HG03095 (cell line): ENCODE data around the gene ERC1.

Experiments
- ATAC-seq: cut with Tn5 transposase; IDR thresholded peaks from one replicate; pipeline ENCODE4 v1.9.1; 2021; ENCODE audit warnings: moderate library complexity; ENCODE audit not compliant: unreplicated experiment

The ERC1 gene

DNA sequence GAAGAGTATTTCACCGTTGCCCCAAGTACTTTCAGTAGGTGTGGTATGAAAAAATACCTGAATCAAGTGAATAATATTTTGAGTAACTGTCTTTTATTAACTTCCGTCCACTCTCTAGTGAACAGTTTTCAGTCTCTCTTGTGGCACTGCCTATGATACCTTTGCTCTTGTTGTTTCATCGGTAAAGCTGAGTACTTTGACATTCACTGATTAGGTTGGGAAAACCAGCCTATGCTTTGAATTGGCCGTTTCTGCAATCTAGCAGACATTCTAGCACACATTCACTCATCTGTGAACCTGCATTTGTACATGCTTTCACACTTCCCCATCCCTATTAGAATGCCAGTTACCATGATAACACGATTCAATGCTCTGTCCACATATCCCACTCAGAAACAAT lies 386.1 kb downstream of the ERC1 start:
- no peak for ATAC-seq

DNA sequence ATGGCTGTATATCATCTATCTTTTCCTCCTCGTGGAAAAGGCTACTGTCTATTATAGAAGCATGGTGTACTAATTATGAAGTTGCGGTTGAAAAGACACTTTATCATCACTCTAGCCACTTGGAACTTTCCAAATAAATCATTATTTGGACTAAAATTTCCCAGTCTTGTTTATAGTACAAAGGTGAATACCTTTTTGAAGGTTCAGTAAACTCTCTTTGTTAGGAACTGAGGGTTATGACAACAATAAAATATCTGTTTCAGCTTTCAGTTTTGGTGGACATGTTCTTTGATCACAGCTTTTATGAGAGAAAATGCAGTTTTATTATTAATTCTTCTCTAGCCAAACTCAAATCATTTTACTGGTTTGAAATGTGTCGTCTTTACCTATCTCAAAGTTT lies 386.7 kb downstream of the ERC1 start:
- ATAC-seq: no peak

DNA sequence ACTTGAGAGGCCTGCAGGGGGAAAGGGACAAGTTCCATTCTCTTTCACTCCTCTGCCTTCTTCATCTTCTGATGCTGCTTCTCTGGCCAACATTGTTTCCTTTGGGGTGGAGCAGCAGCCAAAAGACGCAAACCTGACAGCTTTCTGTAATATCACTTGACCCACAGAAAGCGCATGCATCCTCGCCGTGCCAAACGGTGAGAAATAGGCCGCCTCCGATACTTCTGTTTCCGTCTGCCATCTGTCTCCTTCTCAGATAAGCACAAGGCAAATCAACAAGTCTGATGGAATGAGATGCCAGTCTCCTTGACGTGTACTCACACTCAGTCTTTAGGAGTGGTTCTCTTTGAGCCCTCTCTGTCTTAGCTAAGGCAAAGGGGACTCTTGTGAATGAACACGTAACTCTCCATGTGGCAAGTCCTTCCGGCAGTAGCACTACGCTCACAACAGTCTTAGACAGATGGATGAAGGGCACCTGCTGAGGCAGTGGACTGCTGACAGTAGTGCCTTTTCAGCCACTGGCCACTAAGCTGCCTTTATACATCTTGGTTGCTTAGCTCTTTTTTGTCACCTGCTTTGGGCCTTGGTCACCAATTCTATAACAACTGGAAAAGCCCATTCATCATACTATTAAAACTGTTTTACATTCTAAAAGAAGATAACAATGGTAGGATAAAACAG lies 389.3 kb downstream of the ERC1 start:
- ATAC-seq: no peak

DNA sequence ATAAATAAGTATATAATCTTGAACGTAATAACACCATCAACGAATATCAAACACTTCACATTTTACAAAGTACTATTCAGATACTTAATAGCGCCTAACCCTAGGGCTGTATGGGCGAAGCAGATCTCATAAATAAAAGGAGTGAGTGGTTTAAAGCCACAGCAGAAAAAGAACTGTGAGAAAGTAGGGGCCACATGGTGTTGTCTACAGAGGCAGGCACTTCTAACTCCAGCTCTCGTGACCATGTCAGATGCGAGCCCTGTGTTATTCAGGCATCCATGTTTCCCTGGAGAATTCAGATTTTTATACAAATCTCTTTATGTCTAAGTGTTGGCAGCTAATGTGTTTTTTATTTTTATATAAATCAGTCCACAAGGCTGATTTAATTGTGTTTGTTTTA lies 391.1 kb downstream of the ERC1 start:
- ATAC-seq: no peak

DNA sequence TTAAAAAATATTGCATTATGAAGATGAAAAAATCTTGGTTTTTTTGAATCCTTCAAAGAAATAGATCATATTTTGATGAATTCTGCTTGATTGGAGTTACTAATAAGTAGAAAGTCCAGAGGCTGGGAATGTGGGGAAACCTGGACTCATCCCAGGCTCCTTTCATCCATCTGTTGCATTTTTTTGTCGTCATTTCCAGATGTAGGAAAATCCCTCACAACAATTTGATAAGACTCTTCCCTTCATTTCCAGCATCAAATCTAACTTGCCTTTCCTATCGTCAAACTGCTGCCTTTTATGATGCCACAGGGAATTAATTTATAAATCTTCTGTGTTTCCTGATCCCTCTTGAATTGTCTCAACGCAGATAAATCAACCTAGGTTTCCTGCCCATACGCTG lies 391.8 kb downstream of the ERC1 start:
- ATAC-seq: no peak

DNA sequence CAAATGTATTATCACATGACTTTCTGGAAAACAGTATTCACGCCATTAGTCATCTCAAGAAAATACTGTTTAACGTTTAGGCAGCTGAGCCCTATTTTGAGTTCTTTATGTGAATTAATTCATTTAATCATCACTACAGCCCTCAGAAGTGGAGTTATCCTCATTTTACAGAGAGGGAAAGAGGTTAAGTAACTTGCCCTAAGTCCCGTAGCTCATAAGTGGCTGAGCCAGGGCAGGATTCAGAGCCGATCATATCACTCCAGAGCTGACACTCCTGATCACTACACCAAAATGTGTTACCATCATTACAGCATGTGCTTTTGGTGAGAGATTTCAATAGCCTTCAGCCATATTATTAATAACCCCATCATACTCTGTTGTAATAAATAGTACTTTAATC lies 392.7 kb downstream of the ERC1 start:
- ATAC-seq: no peak

DNA sequence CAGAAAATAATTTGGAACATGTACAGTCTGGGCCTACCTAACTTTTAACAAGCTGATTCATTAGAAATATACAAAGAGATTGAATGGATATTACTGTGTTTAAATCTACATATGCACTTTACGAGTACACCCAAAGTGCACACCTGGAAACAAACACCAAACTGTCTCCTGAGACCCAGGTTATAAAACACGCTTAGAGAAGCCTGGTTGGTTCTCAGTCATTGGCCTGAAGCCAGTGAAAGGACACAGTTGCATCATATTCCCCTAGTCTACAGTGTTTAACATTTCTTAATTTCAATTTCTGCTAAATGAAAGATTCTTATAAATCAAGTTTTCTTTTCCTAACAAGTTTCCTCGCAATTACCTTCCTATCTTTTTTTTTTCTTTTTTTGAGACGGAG lies 393.9 kb downstream of the ERC1 start:
- ATAC-seq: no peak

DNA sequence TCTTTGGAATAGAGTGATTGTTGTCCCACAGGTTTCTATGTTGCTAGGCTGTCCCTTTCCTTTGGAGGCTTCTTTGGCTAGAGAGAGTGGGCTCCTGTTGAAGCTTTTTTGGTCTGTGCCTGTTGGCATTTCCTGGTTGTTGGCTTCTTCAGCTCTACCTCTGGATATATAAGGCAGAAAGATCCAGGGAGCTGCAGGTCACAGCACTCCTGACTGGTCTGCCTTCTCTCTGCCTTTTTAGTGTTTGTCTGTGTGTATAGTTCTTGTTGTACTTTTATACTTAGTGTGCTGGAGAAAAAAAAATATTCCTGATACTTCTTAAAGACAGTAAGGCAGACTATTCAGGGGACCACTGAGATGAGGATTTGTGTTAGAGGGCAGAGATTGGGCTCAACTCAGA lies 400.7 kb downstream of the ERC1 start:
- no peak for ATAC-seq

DNA sequence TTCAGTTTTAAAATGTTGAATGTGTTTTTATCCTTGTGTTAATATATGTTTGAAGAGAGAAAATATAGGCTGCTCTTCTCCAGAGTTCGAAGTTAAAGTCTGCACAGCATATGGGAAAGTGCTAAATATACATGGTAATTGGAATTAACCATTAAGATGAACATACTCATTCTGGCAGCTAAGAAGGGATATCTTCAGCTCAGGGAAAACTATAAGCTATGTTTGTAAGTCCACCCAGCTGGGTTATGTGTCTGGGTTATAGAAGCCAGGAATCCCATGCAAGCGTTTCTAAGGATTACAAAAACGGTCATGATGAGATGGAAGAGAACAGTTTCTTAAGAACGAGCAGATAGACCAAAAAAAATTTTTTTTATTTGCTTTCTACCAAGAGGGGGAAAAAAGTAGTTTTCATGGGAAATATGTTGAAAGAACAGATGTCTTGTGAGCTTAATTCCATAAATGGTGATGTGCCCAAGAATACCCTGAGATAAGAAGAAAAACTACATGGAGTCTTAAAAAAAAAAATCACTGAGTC lies 404.5 kb downstream of the ERC1 start:
- no peak for ATAC-seq

DNA sequence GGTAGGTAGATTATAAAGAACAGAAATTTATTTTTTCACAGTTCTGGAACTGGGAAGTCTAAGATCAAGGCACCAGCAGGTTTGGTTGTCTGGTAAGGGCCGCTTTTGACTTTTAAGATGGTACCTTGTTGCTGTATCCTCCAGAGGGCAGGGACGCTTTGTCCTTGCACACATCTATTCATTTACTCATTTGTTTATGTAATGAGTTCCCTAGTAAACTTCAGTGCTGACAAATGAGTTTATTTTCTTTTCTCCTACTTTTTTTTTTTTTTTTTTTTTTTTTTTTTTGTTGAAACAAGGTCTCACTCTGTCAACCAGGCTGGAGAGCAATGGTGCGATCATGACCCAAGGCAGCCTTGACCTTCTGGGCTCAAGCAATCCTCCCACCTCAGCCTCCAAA lies 407.6 kb downstream of the ERC1 start:
- ATAC-seq: no peak

DNA sequence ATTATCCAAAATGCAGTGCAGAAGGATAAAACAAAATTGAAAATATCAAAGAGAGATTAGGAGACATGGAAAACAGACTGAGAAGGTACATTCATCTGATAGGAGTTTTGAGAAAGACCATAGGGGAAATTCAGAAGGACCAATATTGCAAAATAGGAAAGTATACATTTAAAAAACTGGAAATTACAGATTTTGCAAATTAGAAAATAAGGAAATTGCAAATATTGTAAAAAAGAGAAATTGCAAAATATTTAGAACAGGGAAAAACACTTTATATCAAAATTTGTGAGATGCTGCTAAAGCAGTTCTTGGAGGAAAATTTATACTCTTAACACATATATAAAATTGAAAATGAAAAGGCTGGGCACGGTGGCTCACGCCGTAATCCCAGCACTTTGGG lies 410.9 kb downstream of the ERC1 start:
- ATAC-seq: no peak

DNA sequence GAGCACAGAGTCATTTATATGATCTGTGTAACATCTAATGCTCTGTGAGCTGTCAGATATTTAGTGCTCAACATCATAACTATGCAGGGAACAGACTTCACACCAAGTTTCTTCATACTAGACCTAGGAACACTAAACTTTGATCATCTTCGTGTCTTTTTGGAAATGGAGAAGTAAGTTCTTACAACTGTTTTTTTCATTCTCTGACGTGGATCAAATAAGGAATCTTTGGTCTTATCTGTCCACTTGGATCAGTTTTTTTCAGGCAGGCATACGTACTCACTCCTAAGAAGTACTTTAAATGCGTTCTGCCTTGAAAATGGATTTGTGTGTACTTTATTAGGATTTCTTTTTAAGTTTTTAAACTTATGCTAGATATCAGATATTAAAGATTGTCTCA lies 412.4 kb downstream of the ERC1 start:
- ATAC-seq: no peak

DNA sequence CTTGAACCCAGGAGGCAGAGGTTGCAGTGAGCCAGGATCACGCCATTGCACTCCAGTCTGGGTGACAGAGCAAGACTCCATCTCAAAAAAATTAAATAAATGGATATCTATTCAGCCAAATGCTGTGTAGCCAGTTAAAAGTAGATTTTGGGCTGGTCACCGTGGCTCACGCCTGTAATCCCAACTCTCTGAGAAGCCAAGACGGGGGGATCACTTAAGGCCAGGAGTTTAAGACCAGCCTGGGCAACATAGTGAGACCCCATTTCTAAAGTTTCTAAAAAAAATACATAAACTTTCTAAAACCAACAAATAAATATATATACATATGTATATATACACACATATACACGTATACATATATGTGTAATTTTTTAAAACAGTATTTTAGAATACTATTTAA lies 414.6 kb downstream of the ERC1 start:
- ATAC-seq: no peak

DNA sequence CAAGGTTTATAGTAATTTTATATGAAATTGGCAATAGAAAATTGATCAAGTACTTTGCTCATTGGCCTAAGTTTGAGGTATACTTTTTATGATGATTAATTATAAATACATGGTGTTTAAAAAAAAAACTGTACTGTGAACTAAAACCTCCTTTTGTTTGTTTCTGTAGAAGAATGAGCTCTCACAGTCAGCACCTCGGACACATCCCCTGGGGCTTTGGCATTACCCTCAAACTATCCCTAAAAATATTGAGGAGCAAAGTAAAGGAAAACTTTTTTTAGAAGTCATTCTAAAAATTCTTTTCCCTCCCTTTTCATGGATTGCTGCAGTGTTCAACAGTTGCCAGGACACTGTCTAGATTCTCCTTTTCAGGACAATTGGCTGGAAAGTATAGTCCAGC lies 419.8 kb downstream of the ERC1 start:
- no peak for ATAC-seq

DNA sequence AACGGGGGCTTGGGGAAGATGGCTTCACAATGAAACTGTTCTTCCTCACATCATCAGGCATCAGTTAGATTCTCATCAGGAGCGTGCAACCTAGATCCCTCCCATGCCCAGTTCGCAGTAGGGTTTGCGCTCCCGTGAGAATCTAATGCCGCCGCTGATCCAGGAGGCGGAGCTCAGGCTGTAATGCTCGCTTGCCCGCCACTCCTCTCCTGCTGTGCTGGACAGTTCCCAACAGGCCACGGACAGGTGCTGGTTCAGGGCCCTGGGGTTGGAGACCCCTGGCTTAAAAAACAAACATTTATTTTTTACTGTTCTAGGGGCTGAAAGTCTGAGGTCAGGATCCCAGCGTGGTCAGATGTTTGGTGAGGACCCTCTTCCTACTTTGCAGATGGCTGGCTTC lies 422.9 kb downstream of the ERC1 start:
- no peak for ATAC-seq

DNA sequence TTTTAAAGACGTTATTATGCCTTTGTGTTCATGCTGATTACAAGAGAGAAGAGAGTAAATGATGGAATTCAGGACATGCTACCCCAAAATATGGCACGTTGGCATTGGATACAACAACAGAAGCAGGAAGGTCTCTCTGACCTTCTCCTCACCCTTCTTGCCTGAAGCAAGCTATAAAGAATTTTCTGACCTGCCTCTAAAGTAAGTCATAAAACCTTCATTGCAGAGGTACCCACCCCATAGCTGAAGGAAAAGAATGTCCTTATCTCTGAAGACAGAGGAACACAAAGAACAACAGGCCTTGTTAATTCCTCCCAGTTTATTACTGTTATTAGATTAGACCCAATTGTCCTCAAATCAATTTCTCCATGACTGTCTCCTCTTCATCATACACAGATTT lies 427.1 kb downstream of the ERC1 start:
- ATAC-seq: no peak

DNA sequence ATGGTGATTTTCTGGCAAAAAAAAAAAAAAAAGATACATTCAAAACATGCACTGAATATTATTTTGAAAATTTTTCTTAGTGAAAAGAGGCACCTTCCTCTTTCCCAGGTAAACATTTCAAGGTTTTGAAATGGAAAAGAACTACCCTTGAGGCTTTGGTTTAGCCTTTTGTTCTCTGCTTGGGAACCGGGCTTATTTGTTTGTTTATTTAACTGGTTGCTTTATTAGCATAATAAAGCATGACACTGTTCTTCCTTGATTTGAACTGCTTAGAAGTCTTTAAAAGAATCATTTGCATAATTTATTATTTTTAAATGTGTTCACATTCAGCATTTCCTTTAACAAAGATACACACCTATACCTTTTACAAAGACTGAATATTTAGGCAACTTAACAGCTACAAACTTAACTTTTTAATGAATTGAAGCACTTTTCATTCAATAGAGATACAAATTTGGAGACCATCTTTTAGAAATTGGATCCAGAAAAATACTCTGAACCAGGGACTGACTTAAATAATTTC lies 428.9 kb downstream of the ERC1 start:
- ATAC-seq: no peak

DNA sequence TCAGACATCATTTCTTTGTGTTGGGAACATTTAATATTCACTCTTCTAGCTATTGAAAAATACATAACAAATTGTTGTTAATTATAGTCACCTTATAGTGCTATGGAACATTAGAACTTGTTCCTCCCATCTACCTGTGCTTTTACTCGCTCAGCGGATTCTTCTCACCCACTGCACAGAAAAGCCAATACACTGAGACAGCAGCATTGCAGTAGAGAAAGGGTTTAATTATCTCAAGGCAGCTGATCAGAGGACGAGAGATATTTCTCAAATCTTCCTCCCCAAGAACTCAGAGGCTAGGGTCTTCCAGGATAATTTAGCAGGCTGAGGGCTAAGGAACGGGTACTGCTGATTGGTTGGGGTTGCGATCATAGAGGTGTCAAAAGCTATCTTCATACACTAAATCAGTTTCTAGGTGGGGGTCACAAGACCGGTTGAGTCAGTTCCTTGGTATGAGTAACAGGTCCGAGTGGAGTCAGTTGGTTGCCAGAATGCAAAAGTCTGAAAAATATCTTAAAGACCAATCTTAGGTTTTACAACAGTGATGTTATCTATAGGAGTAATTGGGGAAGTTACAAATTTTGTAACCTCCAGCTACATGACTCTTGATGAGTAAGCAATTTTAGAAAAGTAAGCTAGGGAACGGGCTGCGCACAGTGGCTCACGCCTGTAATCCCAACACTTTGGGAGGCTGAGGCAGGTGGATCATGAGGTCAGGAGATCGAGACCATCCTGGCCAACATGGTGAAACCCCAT lies 430.2 kb downstream of the ERC1 start:
- no peak for ATAC-seq

DNA sequence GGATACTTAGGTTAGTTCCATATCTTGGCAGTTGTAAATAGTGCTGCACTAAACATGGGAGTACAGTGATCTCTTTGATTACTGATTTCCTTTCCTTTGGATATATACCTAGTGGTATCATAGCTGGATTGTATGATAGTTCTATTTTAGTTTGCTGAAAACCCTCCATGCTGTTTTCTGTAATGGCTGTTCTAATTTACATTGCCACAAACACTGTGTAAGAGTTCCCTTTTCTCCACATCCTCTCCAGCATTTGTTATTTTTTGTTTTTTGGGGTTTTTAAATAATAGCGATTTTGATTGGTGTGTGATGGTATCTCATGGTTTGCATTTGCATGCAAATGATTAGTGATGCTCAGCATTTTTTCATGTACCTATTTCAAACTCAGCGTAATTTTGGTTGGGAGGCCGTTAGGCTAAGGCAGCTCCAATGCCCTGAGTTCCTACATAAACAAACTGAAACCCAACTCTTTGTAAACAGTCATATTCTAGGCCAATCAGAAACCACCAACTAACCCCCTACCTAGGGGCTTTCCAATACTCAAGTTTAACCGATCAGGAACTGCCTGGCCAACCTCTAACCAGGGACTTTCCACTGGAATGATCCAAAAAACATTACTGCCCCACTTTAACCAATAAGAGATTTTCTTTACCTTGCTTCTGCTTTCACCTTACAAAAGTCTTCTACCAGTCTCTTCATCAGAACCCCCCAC lies 431.7 kb downstream of the ERC1 start:
- no peak for ATAC-seq

DNA sequence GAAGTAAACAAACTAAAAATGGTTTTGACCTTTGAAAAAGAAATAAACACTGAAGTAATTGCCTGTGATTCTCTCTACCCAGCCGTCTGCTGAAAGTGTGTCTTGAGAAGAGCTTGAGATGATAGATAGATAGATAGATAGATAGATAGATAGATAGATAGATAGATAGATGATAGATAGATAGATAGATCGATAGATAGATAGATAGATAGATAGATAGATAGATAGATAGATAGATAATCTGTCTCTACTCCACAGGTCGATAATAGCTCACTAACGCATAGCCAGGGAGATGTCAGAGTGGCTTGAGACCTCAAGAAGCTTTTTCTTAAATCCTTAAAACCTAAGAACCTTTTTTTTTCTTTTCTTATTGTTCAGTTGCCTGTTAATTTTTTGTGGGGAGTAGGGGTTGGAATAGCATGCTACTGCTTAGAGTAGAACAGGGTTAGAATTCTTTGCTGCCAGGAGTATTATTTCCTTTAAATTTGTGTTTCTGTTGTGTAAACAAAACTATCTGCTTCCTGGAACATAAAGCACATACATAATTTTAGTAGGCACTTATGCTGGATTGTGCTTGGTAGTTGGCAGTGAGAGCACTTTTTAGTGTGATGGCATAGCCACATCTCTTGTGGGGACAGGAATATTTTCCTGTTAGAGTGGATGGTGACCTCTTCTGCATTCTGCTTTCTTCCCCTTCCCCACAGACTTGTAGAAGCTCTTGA lies 433.8 kb downstream of the ERC1 start:
- no peak for ATAC-seq

DNA sequence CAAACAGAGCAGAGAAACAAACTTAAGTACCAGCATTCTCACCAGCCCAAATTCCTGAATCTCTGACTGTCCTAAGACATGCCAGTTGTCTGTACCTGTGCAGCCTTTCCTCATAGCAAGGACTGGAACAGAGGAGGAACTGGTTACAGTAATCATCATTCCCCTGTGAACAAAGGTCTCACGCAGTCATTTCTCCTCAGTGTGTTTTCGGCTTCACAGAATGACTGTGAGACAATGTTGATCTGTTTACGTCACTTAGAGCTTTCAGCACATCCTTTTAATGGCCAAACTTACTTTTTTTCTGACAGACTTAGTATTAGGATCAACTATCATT lies 434.3 kb downstream of the ERC1 start:
- no peak for ATAC-seq
